GM04504 (cell line): ENCODE results near the gene LAMA2.
A peak's percentile ranks its signal among the peaks of the same experiment; 100 is the strongest.

Experiments used
- DNase-seq: peaks from one replicate; pipeline ENCODE4 v3.0.0-alpha.2; 2012; ENCODE audit warnings: low read depth

The LAMA2 gene

GRCh38 chr6:129184324-129184723, 301.4 kb downstream of the LAMA2 start:
- no peak for DNase-seq

GRCh38 chr6:129184808-129185366, 301.9 kb downstream of the LAMA2 start:
- DNase-seq, result no peak

- DNase-seq, result peak; percentile 71
Measured at GRCh38 chr6:129186988-129187387, 304.1 kb downstream of the LAMA2 start.

- no peak for DNase-seq
Measured at GRCh38 chr6:129188306-129188705, 305.4 kb downstream of the LAMA2 start.

GRCh38 chr6:129188795-129189194, 305.9 kb downstream of the LAMA2 start:
- no peak for DNase-seq

- DNase-seq, result no peak
Measured at GRCh38 chr6:129189266-129189665, 306.3 kb downstream of the LAMA2 start.

GRCh38 chr6:129191235-129191634, 308.3 kb downstream of the LAMA2 start:
- DNase-seq, result no peak

- no peak for DNase-seq
Measured at GRCh38 chr6:129192458-129192989, 309.6 kb downstream of the LAMA2 start.

- DNase-seq, result no peak
Measured at GRCh38 chr6:129194306-129194941, 311.5 kb downstream of the LAMA2 start.

- no peak for DNase-seq
Measured at GRCh38 chr6:129195161-129195560, 312.2 kb downstream of the LAMA2 start.

- no peak for DNase-seq
Measured at GRCh38 chr6:129195643-129196042, 312.7 kb downstream of the LAMA2 start.

- DNase-seq, result no peak
Measured at GRCh38 chr6:129197154-129197553, 314.2 kb downstream of the LAMA2 start.

GRCh38 chr6:129200151-129200550, 317.2 kb downstream of the LAMA2 start:
- no peak for DNase-seq

- DNase-seq, result no peak
Measured at GRCh38 chr6:129203190-129203900, 320.4 kb downstream of the LAMA2 start.

GRCh38 chr6:129206821-129207220, 323.9 kb downstream of the LAMA2 start:
- no peak for DNase-seq

GRCh38 chr6:129207832-129208231, 324.9 kb downstream of the LAMA2 start:
- DNase-seq, result no peak

- no peak for DNase-seq
Measured at GRCh38 chr6:129208415-129209034, 325.6 kb downstream of the LAMA2 start.

- no peak for DNase-seq
Measured at GRCh38 chr6:129209355-129209754, 326.4 kb downstream of the LAMA2 start.

- no peak for DNase-seq
Measured at GRCh38 chr6:129210684-129211083, 327.7 kb downstream of the LAMA2 start.

- DNase-seq, result no peak
Measured at GRCh38 chr6:129211626-129212025, 328.7 kb downstream of the LAMA2 start.

- peak; percentile 68 for DNase-seq
Measured at GRCh38 chr6:129212081-129212480, 329.1 kb downstream of the LAMA2 start.

GRCh38 chr6:129215246-129215645, 332.3 kb downstream of the LAMA2 start:
- DNase-seq, result no peak
